NT2/D1 (cell line): Measurements from ENCODE around the gene YBX3.

Experiments
- SUZ12 ChIP-seq: IDR thresholded peaks from 2 replicates; pipeline ENCODE4 v1.6.1; 2011; ENCODE audit not compliant: insufficient read length, insufficient read depth; ENCODE audit errors: extremely low read depth
- YY1 ChIP-seq: IDR thresholded peaks from 2 replicates; pipeline ENCODE4 v1.6.1; 2011; ENCODE audit not compliant: insufficient read length, insufficient read depth
- ZNF274 ChIP-seq: IDR thresholded peaks from 2 replicates; pipeline ENCODE4 v1.6.1; 2011; ENCODE audit warnings: mild to moderate bottlenecking, low read depth, low read length

- TF ChIP-seq SUZ12: no peak
- no peak for TF ChIP-seq YY1
- no peak for TF ChIP-seq ZNF274
Measured at GRCh38 chr12:10697156-10697555, 26.0 kb downstream of the YBX3 start.
